BJ (cell line): ENCODE data around the gene ZGLP1. TPM values are rescaled to one million over a fixed set of nuclear protein-coding genes. Genes with fewer than 3 reads are reported as not detected.

Source experiments
- CTCF ChIA-PET: fragments of 350-600 bp; formaldehyde crosslinking; extraction: SDS; loops from one replicate; lab custom pipeline; 2021; ENCODE audit warnings: antibody characterized with exemption, inconsistent platforms; lab: Yijun Ruan, JAX
- POLR2A ChIA-PET: fragments of 300-600 bp; sonication (Branson Sonifier 250); formaldehyde crosslinking; extraction: SDS; loops from one replicate; lab custom pipeline; 2021; ENCODE audit warnings: antibody characterized with exemption; lab: Charles Lee
- DNase-seq: peaks from one replicate; pipeline ENCODE4 v3.0.0-alpha.2; 2011; ENCODE audit warnings: low read depth
- H3K27me3 ChIP-seq: 2 replicates; pipeline ENCODE4 v1.6.0; 2011; ENCODE audit warnings: low read length; ENCODE audit not compliant: control insufficient read depth, insufficient read depth
- H3K36me3 ChIP-seq: 2 replicates; pipeline ENCODE4 v1.5.1; 2011; ENCODE audit warnings: low read length; ENCODE audit not compliant: control insufficient read depth, insufficient read depth
- H3K4me3 ChIP-seq: 2 replicates; pipeline ENCODE4 v1.5.1; 2011; ENCODE audit warnings: low read depth, mild to moderate bottlenecking, control low read depth, low read length
- CTCF ChIP-seq: IDR thresholded peaks from 2 replicates; pipeline ENCODE4 v1.5.1; 2011; ENCODE audit warnings: low read depth, mild to moderate bottlenecking, control low read depth, inconsistent platforms, low read length, moderate library complexity; ENCODE audit not compliant: insufficient read depth
- polyA plus RNA-seq: library from polyadenylated mRNA; depleted of rRNA; stranded (reverse); fragments of >200 nt; gene quantifications from 2 replicates; pipeline ENCODE4 v1.2.3, GENCODE V29; 2011

The ZGLP1 gene
- polyA plus RNA-seq, 1 experiment: 1.2 TPM

- no peak for DNase-seq
- POLR2A ChIA-PET: no interaction called here
Observed at GRCh38 chr19:10295305-10295846, 14.2 kb downstream of the ZGLP1 start.

GRCh38 chr19:10294368-10294697 lies 15.3 kb downstream of the ZGLP1 start:
- Histone ChIP-seq H3K4me3 (no peak overlapping the region), H3K36me3 (peaks cover 1% of the 10 kb centered on the region), H3K27me3 (peaks cover 8% of the 10 kb centered on the region)
- CTCF ChIA-PET: no interaction called here
- no peak for DNase-seq
- POLR2A ChIA-PET: no interaction called here
- TF ChIP-seq CTCF: no peak

More at GRCh38 chr19:10295305-10295846, 14.2 kb downstream of the ZGLP1 start:
- Histone ChIP-seq H3K4me3 (0 out of 2 replicates have a peak overlapping the region, but pooled peaks have one; percentile 3), H3K27me3 (peaks cover 8% of the 10 kb centered on the region), H3K36me3 (peaks cover 1% of the 10 kb centered on the region)
- TF ChIP-seq CTCF: peak; percentile 29; the same call in 1 of the 2 replicates
- CTCF ChIA-PET: no interaction called here

GRCh38 chr19:10293637-10294367 lies 15.8 kb downstream of the ZGLP1 start:
- Histone ChIP-seq H3K36me3 (peaks cover 1% of the 10 kb centered on the region), H3K27me3 (peaks cover 8% of the 10 kb centered on the region), H3K4me3 (no peak overlapping the region)
- no peak for DNase-seq
- no peak for TF ChIP-seq CTCF
- POLR2A ChIA-PET: no interaction called here
- CTCF ChIA-PET: no interaction called here

- DNase-seq: no peak
- TF ChIP-seq CTCF: no peak
- CTCF ChIA-PET: no interaction called here
- peaks cover 8% of the 10 kb centered on the region for H3K27me3 ChIP-seq
- POLR2A ChIA-PET: interaction anchor here (0.6 kb wide), 1 partner anchor 12 kb away, joined by 3 read pairs; no protein-coding TSS in a partner anchor
- H3K4me3 ChIP-seq: peak overlapping the region; percentile 44
- H3K36me3 ChIP-seq: peaks cover 1% of the 10 kb centered on the region
Observed at GRCh38 chr19:10292789-10293636, 16.6 kb downstream of the ZGLP1 start.

- no peak for DNase-seq
- H3K36me3 ChIP-seq: peaks cover 1% of the 10 kb centered on the region
- ChIA-PET CTCF (interaction anchor here (0.9 to 6.6 kb wide), 3 partner anchors 22 to 99 kb away, joined by 4 to 45 read pairs (median 5); partner anchors contain the start of gene ICAM1), POLR2A (interaction anchor here (0.6 kb wide), 1 partner anchor 13 kb away, joined by 3 read pairs; no protein-coding TSS in a partner anchor)
- H3K4me3 ChIP-seq: peak overlapping the region; percentile 55
- no peak for TF ChIP-seq CTCF
- H3K27me3 ChIP-seq: peaks cover 10% of the 10 kb centered on the region
Observed at GRCh38 chr19:10292206-10292788, 17.3 kb downstream of the ZGLP1 start.
